ENCODE measurements around the gene CLMN. TPM values are rescaled to one million over a fixed set of nuclear protein-coding genes. Genes with fewer than 3 reads are reported as not detected.

The CLMN gene
- total RNA-seq, 4 donors from 2014 or later = 20.7 to 56.5 (median 29.7) TPM

DNA sequence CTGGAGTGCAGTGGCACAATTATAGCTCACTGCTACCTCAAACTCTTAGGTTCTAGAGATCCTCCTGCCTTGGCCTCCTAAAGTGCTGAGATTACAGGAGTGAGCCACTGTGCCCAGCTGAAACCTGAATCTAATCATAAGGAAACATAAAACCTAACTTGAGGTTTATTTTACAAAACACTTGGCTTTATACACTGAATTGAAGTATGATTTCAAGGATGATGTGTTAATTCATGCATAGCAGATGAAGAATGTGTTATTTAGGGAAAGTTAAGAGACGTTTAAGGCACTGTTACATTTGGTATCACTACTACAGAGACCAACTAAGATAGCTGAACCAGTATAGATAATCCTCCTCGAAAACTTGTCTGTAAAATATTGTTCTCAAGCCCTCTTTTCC is 168.8 kb downstream of the CLMN start:
- TF ChIP-seq, protein P1, sequence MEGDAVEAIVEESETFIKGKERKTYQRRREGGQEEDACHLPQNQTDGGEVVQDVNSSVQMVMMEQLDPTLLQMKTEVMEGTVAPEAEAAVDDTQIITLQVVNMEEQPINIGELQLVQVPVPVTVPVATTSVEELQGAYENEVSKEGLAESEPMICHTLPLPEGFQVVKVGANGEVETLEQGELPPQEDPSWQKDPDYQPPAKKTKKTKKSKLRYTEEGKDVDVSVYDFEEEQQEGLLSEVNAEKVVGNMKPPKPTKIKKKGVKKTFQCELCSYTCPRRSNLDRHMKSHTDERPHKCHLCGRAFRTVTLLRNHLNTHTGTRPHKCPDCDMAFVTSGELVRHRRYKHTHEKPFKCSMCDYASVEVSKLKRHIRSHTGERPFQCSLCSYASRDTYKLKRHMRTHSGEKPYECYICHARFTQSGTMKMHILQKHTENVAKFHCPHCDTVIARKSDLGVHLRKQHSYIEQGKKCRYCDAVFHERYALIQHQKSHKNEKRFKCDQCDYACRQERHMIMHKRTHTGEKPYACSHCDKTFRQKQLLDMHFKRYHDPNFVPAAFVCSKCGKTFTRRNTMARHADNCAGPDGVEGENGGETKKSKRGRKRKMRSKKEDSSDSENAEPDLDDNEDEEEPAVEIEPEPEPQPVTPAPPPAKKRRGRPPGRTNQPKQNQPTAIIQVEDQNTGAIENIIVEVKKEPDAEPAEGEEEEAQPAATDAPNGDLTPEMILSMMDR (IDR thresholded peaks at IDR 0.05; ENCODE audit: low read depth) = no peak

GRCh38 chr14:95149441-95149840 is 170.3 kb downstream of the CLMN start:
- TF ChIP-seq, protein P1 (IDR thresholded peaks at IDR 0.05; ENCODE audit: low read depth) = no peak

- TF ChIP-seq, protein P1 (IDR thresholded peaks at IDR 0.05; ENCODE audit: low read depth) = no peak
Observed at GRCh38 chr14:95147597-95147996, 172.1 kb downstream of the CLMN start.

DNA sequence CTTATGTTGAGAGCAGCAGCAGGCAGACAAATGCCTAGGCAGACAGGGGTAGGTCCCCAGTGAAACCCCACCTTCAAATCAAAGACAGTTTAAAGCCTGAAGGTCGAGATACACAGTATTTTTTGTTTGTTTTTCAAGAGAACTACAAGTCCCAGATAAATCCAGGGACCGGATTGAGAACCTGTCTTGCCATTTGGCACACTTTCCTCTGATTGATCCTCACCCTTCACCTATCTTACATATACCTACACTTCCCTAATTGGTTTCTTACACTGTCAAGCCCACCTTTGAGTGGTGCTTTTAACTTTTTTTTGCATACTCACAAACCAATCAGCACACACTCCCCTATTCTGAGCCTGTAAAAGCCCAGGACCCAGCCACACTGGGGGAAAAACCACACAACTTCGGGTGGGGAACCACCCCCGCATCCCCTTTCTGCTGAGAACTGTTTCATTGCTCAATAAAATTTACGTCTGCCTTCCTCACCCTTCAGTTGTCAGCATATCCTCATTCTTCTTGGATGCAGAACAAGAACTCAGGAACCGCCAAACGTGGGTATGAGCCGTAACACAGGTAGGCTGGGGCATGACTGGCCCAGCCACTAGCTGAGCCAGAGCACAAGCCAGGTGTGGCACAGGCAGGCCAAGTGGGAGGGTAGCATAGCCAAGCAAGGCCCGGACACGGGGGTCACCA is 173.5 kb downstream of the CLMN start:
- TF ChIP-seq, protein P1 (IDR thresholded peaks at IDR 0.05; ENCODE audit: low read depth) = no peak

DNA sequence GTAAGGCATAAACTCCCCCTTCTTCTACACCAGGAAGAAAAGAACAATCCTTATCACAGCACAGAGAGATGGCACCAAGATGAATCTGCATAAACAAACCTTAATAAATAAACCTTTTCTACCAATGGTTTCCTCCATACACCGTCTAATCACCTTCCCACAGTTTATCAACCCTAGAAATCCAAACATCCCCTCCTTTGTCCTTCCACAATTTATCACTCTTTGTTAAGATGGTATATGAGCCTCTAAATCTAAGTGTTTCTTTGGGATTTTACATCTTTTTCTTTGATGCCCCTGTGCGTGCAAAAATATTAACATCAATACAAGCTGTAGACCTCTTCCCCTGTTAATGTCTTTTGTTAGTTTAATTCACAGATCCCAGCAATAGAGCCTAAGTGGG is 174.9 kb downstream of the CLMN start:
- TF ChIP-seq, protein P1 (IDR thresholded peaks at IDR 0.05; ENCODE audit: low read depth) = no peak

DNA sequence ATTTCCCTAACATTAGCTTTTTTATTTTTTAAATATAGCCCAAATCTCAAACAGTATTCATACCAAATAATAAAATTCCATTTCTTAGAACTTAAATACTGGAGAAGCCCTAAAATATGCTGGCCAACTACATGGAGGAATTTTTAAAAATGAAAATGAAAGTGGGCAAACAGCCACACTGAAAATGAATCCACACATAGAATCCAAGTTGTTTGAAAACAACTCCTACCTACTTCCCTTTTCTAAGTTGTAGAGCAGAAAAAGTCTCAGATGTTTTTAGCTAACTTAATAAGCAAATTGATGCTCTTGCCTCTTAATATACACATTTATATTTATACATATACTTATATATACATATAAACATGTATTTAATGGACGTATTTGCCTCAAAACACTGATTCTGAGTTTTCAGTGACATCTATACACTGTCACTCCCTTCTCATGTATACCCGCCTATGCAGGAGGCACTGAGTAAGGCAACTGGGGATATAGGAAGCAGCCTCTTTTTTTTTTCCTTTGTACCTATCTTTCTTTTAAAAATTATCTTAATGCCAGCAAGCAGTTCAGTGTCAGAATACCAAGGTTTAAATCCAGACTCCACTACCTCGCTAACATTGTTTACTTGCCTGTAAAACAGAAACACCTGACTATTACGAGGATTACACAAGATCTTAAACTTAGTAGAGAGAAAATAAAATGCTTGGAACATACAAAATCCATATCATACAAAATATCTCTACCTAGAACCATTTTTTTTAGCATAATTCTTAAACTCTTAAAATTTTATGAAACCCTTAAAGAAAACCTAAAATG is 175.7 kb downstream of the CLMN start:
- TF ChIP-seq, protein P1 (IDR thresholded peaks at IDR 0.05; ENCODE audit: low read depth) = no peak

DNA sequence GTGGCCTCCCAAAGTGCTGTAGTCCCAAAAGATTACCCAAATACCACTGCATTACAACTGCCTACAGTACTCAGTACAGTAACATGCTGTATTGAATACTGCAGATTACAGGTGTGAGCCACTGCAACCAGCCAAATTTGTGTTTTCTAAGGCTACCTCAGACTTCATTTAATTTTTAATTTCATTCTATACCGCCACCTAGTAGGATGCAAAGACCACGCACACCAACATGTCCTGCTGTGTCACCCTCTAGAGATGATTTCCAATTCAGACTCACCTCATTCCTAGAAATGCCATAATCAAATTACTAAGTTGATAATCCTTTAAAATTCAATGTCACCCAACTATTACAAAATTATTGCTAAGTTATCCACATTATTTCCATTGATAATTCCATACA is 177.5 kb downstream of the CLMN start:
- TF ChIP-seq, protein P1 (IDR thresholded peaks at IDR 0.05; ENCODE audit: low read depth) = no peak
